Trophoblast cell (in vitro differentiated cells and primary cell): ENCODE data around the gene COL23A1.
A peak's percentile ranks its signal among the peaks of the same experiment; 100 is the strongest.

Experiments
- DNase-seq, 2 donors: peaks; one replicate each; pipeline ENCODE4 v3.0.0-alpha.2; 2016
- H2AFZ ChIP-seq: 2 replicates; pipeline ENCODE4 v1.6.1; 2013; ENCODE audit warnings: low read length, moderate library complexity, mild to moderate bottlenecking; ENCODE audit not compliant: insufficient read depth, poor library complexity
- H2AK5ac ChIP-seq: 2 replicates; pipeline ENCODE4 v1.6.1; 2013; ENCODE audit warnings: mild to moderate bottlenecking, low read length
- H2BK120ac ChIP-seq: 2 replicates; pipeline ENCODE4 v1.6.1; 2013; ENCODE audit warnings: low read length, mild to moderate bottlenecking, moderate library complexity; ENCODE audit not compliant: insufficient read depth, poor library complexity
- H2BK12ac ChIP-seq: 2 replicates; pipeline ENCODE4 v1.6.1; 2013; ENCODE audit warnings: mild to moderate bottlenecking, low read length, moderate library complexity
- H2BK5ac ChIP-seq: 2 replicates; pipeline ENCODE4 v1.6.1; 2013; ENCODE audit warnings: low read length, low read depth, moderate library complexity, mild to moderate bottlenecking; ENCODE audit not compliant: poor library complexity
- H3K14ac ChIP-seq: 2 replicates; pipeline ENCODE4 v1.6.1; 2013; ENCODE audit warnings: mild to moderate bottlenecking, low read length
- H3K18ac ChIP-seq: 2 replicates; pipeline ENCODE4 v1.6.1; 2013; ENCODE audit warnings: mild to moderate bottlenecking, low read length
- H3K23ac ChIP-seq: 2 replicates; pipeline ENCODE4 v1.6.1; 2013; ENCODE audit warnings: low read length
- H3K27ac ChIP-seq: 2 replicates; pipeline ENCODE4 v1.5.1; 2013; ENCODE audit warnings: low read depth, mild to moderate bottlenecking, inconsistent platforms, low read length, moderate library complexity
- H3K27me3 ChIP-seq: 2 replicates; pipeline ENCODE4 v1.6.1; 2013; ENCODE audit warnings: inconsistent platforms, mild to moderate bottlenecking, low read length, moderate library complexity; ENCODE audit not compliant: insufficient read depth
- H3K36me3 ChIP-seq, 2 experiments: 1 replicate in 1 of 2; 2 replicates in 1 of 2; pipeline ENCODE4 v1.6.1; 2013; ENCODE audit warnings: low read length in 2 of 2, mild to moderate bottlenecking in 2 of 2, moderate library complexity in 1 of 2; ENCODE audit not compliant: insufficient read depth in 2 of 2, control insufficient read depth in 1 of 2
- H3K4ac ChIP-seq: 2 replicates; pipeline ENCODE4 v1.6.1; 2013; ENCODE audit warnings: low read depth, mild to moderate bottlenecking, low read length, moderate library complexity
- H3K4me1 ChIP-seq, 2 experiments: 1 replicate in 1 of 2; 2 replicates in 1 of 2; pipeline ENCODE4 v1.6.1; 2013; ENCODE audit warnings: low read length in 2 of 2, mild to moderate bottlenecking in 2 of 2, moderate library complexity in 1 of 2; ENCODE audit not compliant: insufficient read depth in 2 of 2, control insufficient read depth in 1 of 2
- H3K4me2 ChIP-seq: 2 replicates; pipeline ENCODE4 v1.6.1; 2013; ENCODE audit warnings: inconsistent platforms, mild to moderate bottlenecking, low read length, moderate library complexity
- H3K4me3 ChIP-seq: 2 replicates; pipeline ENCODE4 v1.5.1; 2013; ENCODE audit warnings: mild to moderate bottlenecking, low read depth, low read length, inconsistent platforms
- H3K79me1 ChIP-seq: one replicate; pipeline ENCODE4 v1.6.1; 2013; ENCODE audit warnings: low read length
- H3K79me2 ChIP-seq: 2 replicates; pipeline ENCODE4 v1.6.1; 2013; ENCODE audit warnings: low read length, mild to moderate bottlenecking; ENCODE audit not compliant: control insufficient read depth, insufficient read depth, poor library complexity
- H3K9ac ChIP-seq: 2 replicates; pipeline ENCODE4 v1.6.1; 2013; ENCODE audit warnings: mild to moderate bottlenecking, low read length
- H3K9me3 ChIP-seq: 2 replicates; pipeline ENCODE4 v1.6.1; 2013; ENCODE audit warnings: low read depth, mild to moderate bottlenecking, control low read depth, inconsistent platforms, low read length; ENCODE audit not compliant: insufficient read depth
- H4K12ac ChIP-seq: 2 replicates; pipeline ENCODE4 v1.6.1; 2013; ENCODE audit warnings: low read depth, mild to moderate bottlenecking, low read length, moderate library complexity
- H4K8ac ChIP-seq: 2 replicates; pipeline ENCODE4 v1.6.1; 2013; ENCODE audit warnings: low read depth, mild to moderate bottlenecking, low read length, moderate library complexity
- H4K91ac ChIP-seq: one replicate; pipeline ENCODE4 v1.6.1; 2013; ENCODE audit warnings: low read depth, mild to moderate bottlenecking, low read length, moderate library complexity
- WGBS: extraction: QIAGEN DNeasy Blood & Tissue Kit; methylation state at CpG from one replicate; pipeline ENCODE4 v1.1.7; 2013; ENCODE audit warnings: missing lambda C conversion rate; ENCODE audit not compliant: insufficient read length, insufficient coverage; ENCODE audit errors: extremely low coverage; 5-methylcytosine and 5-hydroxymethylcytosine counted together

The COL23A1 gene

DNA sequence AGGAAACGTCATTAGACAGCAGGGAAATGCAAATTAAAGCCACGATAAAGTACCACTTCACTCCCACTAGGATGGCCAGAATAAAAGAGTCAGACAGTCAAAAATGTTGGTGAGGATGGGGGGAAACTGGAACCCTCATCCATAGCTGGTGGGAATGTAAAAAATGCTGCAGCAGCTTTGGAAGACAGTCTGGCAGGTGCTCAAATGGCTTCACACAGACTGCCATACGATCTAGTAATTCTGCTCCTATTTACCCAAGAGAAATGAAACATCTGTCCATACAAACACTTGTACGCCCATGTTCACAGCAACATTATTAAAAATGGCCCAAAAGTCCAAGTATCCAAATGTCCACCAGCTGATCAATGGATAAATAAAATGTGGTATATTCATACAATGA is 198.7 kb downstream of the COL23A1 start:
- H3K79me2 ChIP-seq: no peaks in the 10 kb centered on the region
- no peak overlapping the region for H3K18ac ChIP-seq
- no peak overlapping the region for H4K12ac ChIP-seq
- H3K4me3 ChIP-seq: no peak overlapping the region
- no peak overlapping the region for H2AK5ac ChIP-seq
- H3K14ac ChIP-seq: no peak overlapping the region
- no peaks in the 10 kb centered on the region for H3K27me3 ChIP-seq
- no peaks in the 10 kb centered on the region for H3K36me3 ChIP-seq
- no peak overlapping the region for H3K4ac ChIP-seq
- no peak overlapping the region for H3K27ac ChIP-seq
- H3K79me1 ChIP-seq: no peaks in the 10 kb centered on the region
- H2BK5ac ChIP-seq: no peak overlapping the region
- H3K4me1 ChIP-seq: no peaks in the 10 kb centered on the region
- H3K9ac ChIP-seq: no peak overlapping the region
- no peak overlapping the region for H4K8ac ChIP-seq
- WGBS: no CpG with 5 or more reads among the region's 4 CpGs
- no peak for DNase-seq
- H3K4me2 ChIP-seq: no peak overlapping the region
- no peak overlapping the region for H2AFZ ChIP-seq
- no peak overlapping the region for H2BK12ac ChIP-seq
- no peak overlapping the region for H2BK120ac ChIP-seq
- H4K91ac ChIP-seq: no peak overlapping the region
- H3K23ac ChIP-seq: no peak overlapping the region
- H3K9me3 ChIP-seq: no peaks in the 10 kb centered on the region

DNA sequence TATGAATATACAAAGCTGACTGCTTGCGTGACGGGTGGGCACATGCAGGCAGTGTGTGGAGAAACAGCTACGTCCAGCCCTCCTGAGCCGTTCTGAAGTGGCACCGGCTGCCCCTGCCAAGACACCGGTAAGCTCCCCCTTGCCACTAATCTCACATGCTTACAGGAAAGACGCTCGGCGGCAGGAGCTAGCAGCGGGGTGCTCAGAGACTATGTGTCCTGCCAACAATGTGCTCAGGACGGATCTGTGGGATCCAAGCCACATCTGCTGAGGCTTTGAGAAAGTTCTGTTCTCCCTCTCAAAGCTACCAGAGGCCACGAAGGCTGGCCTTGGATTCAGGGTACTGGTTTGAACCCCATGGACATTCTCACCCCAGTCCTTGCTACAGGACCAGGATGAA is 200.4 kb downstream of the COL23A1 start:
- WGBS: no CpG with 5 or more reads among the region's 12 CpGs
- Histone ChIP-seq H2BK12ac (no peak overlapping the region), H3K27me3 (no peaks in the 10 kb centered on the region), H3K23ac (no peak overlapping the region), H3K4me1 (no peaks in the 10 kb centered on the region), H3K18ac (no peak overlapping the region), H2AK5ac (no peak overlapping the region), H3K4ac (no peak overlapping the region), H4K12ac (no peak overlapping the region), H3K9ac (no peak overlapping the region), H2AFZ (no peak overlapping the region), H2BK120ac (no peak overlapping the region), H3K9me3 (no peaks in the 10 kb centered on the region), H4K91ac (no peak overlapping the region), H3K4me2 (no peak overlapping the region), H3K14ac (no peak overlapping the region), H3K36me3 (no peaks in the 10 kb centered on the region), H3K4me3 (no peak overlapping the region), H2BK5ac (no peak overlapping the region), H4K8ac (no peak overlapping the region), H3K27ac (no peak overlapping the region), H3K79me1 (no peaks in the 10 kb centered on the region), H3K79me2 (no peaks in the 10 kb centered on the region)
- DNase-seq: no peak

DNA sequence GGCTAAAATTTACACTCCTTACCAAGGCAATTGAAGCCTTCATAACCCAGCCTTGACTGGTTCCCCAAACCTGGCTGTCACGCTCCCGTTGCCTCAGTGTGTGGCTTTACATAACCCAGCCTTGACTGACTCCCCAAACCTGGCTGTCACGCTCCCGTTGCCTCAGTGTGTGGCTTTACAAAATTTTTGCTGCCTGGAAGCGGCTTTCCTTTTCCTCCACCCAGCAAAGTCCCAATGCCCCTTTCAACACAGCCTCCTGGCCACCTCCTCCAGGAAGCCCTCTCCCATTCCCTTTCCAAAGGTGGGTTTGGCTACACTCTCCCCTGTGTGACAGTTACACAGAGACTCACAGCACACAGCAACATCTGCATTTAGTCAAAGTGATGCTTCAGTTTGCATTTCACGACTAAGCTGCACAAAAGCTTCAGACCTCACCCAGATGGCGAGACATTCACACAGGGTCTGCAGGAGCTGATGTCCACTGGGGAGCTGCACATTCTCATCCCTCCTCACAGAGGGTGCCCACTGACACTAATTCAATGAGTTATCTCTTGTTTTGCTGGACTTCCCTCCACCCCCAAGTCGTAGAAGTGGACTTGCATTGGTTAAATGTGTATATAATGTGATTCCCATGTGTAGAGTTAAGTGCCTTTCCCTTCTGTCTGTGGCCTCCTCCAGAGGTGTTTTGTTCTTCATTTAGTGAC is 201.0 kb downstream of the COL23A1 start:
- Histone ChIP-seq H3K23ac (no peak overlapping the region), H2AK5ac (no peak overlapping the region), H4K12ac (no peak overlapping the region), H2AFZ (no peak overlapping the region), H3K9ac (no peak overlapping the region), H3K4me1 (no peaks in the 10 kb centered on the region), H3K18ac (no peak overlapping the region), H3K79me1 (no peaks in the 10 kb centered on the region), H3K36me3 (no peaks in the 10 kb centered on the region), H3K27me3 (no peaks in the 10 kb centered on the region), H4K8ac (no peak overlapping the region), H2BK12ac (no peak overlapping the region), H3K4me3 (no peak overlapping the region), H3K4ac (no peak overlapping the region), H3K79me2 (no peaks in the 10 kb centered on the region), H3K4me2 (no peak overlapping the region), H3K14ac (no peak overlapping the region), H2BK120ac (no peak overlapping the region), H3K9me3 (no peaks in the 10 kb centered on the region), H4K91ac (no peak overlapping the region), H2BK5ac (no peak overlapping the region), H3K27ac (no peak overlapping the region)
- no CpG with 5 or more reads among the region's 8 CpGs for WGBS
- no peak for DNase-seq

DNA sequence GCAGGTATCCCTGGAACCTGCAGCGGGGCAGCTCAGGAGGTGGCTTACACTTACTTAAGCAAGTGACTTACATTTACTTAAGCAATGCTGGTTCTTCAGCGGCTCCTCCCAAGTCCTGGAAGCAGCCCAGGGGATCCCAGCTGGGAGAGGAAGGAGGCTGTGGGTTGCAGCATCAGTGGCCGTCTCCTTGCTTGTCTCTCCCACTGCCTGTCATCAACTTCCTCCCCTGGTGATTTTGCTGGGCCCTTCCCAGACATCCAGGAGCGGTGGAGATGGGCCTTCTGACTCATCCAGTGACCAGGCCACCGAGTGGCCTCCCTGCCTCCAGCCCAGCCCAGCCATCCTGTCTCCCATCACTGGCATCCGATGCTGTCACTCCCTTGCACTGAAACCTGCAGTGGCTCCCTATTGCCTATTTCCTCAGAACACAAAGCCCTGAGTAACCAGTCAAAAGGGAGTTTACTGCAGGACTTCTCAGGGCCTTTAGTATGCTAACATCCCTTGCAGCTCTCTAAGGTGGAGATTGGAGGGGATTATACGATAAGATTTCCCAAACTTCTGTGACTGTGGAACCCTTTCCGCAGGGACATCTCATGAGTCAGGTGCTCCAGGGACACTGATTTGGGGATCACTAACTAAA is 201.7 kb downstream of the COL23A1 start:
- Histone ChIP-seq H3K27me3 (no peaks in the 10 kb centered on the region), H3K4me1 (no peaks in the 10 kb centered on the region), H3K79me1 (no peaks in the 10 kb centered on the region), H3K79me2 (no peaks in the 10 kb centered on the region), H3K9me3 (no peaks in the 10 kb centered on the region), H3K4me2 (no peak overlapping the region), H4K8ac (no peak overlapping the region), H2AFZ (no peak overlapping the region), H3K23ac (no peak overlapping the region), H3K4me3 (no peak overlapping the region), H4K12ac (no peak overlapping the region), H3K9ac (no peak overlapping the region), H2BK5ac (no peak overlapping the region), H2BK12ac (no peak overlapping the region), H3K36me3 (no peaks in the 10 kb centered on the region), H3K27ac (no peak overlapping the region), H3K4ac (no peak overlapping the region), H3K18ac (no peak overlapping the region), H4K91ac (no peak overlapping the region), H2AK5ac (no peak overlapping the region), H3K14ac (no peak overlapping the region), H2BK120ac (no peak overlapping the region)
- DNase-seq: peak in 1 of 2 donors; percentile 24
- WGBS: no CpG with 5 or more reads among the region's 8 CpGs
